Lung (tissue), 12 donors: ENCODE measurements around the gene MRC2. TPM values are rescaled to one million over a fixed set of nuclear protein-coding genes. Genes with fewer than 3 reads are reported as not detected.
"Not testable (repeated sequence)": the region's sequence is repeated elsewhere in the genome, so short reads cannot be mapped to it uniquely, and the experiment has no call there.

Source experiments
- ATAC-seq: fragments of 200-7000 bp; cut with Tn5 transposase; one replicate; pipeline ENCODE4 v1.9.1; 2020; ENCODE audit warnings: moderate number of reproducible peaks; ENCODE audit not compliant: insufficient read depth, low FRiP score
- DNase-seq, 3 donors: peaks; one replicate each; pipeline ENCODE4 v3.0.0-alpha.2; 2013 to 2017
- H3K27ac ChIP-seq, 2 donors: one replicate each; pipeline ENCODE4 v1.5.1; 2013; ENCODE audit warnings: mild to moderate bottlenecking in 2 of 2, moderate library complexity in 2 of 2, control low read depth in 1 of 2, inconsistent platforms in 1 of 2, low read depth in 1 of 2, low read length in 1 of 2
- H3K27me3 ChIP-seq, 3 donors: one replicate each; pipeline ENCODE4 v1.5.1; 2013; ENCODE audit warnings: low read length in 2 of 3; ENCODE audit not compliant: control insufficient read depth in 3 of 3, insufficient read depth in 3 of 3
- H3K36me3 ChIP-seq, 4 donors: one replicate each; pipeline ENCODE4 v1.5.1; 2013; ENCODE audit warnings: low read length in 4 of 4, mild to moderate bottlenecking in 1 of 4, moderate library complexity in 1 of 4; ENCODE audit not compliant: control insufficient read depth in 4 of 4, insufficient read depth in 4 of 4
- H3K4me1 ChIP-seq, 5 donors: one replicate each; pipeline ENCODE4 v1.5.1; 2013; ENCODE audit warnings: low read length in 5 of 5, mild to moderate bottlenecking in 2 of 5, moderate library complexity in 1 of 5; ENCODE audit not compliant: control insufficient read depth in 5 of 5, insufficient read depth in 5 of 5
- H3K4me3 ChIP-seq: one replicate; pipeline ENCODE4 v1.5.1; 2013; ENCODE audit warnings: mild to moderate bottlenecking, control low read depth, moderate library complexity
- H3K9ac ChIP-seq, 2 donors: one replicate each; pipeline ENCODE4 v1.5.1; 2013; ENCODE audit warnings: low read length in 2 of 2, control low read depth in 1 of 2; ENCODE audit not compliant: insufficient read depth in 1 of 2
- H3K9me3 ChIP-seq, 4 donors: one replicate each; pipeline ENCODE4 v1.5.1; 2013; ENCODE audit warnings: low read length in 3 of 4, mild to moderate bottlenecking in 1 of 4, moderate library complexity in 1 of 4; ENCODE audit not compliant: control insufficient read depth in 4 of 4, insufficient read depth in 3 of 4
- WGBS, 2 donors: extraction: QIAGEN DNeasy Blood & Tissue Kit; methylation state at CpG; one replicate each; pipeline ENCODE4 v1.1.7; 2013; 5-methylcytosine and 5-hydroxymethylcytosine counted together
- polyA plus RNA-seq, 2 donors: library from polyadenylated mRNA; stranded (reverse); fragments of 200-250 nt; gene quantifications; one replicate each; pipeline ENCODE4 v1.2.1, GENCODE V29; 2013
- total RNA-seq, 2 donors: library from RNA; depleted of rRNA in 1 of 2; stranded (reverse); fragments of >200 nt in 1 of 2; gene quantifications; one replicate each; pipeline ENCODE4 v1.2.1, GENCODE V29; 2014 to 2021
- TF ChIP-seq, protein P1 (sequence below): IDR thresholded peaks from 2 replicates; pipeline ENCODE4 v1.5.1; 2012; ENCODE audit warnings: mild to moderate bottlenecking; ENCODE audit errors: control extremely low read depth, extremely low read depth
- donor health status: control.
- donor health status: control.
- donor health status: Bipolar disorder and iron deficiency.
- donor health status: healthy.
- donor health status: DM: yes; HTN: yes; CAD: no.

Gene MRC2
- total and polyA plus RNA-seq, 4 donors = 15.9 to 82.3 (median 68.5) TPM

DNA sequence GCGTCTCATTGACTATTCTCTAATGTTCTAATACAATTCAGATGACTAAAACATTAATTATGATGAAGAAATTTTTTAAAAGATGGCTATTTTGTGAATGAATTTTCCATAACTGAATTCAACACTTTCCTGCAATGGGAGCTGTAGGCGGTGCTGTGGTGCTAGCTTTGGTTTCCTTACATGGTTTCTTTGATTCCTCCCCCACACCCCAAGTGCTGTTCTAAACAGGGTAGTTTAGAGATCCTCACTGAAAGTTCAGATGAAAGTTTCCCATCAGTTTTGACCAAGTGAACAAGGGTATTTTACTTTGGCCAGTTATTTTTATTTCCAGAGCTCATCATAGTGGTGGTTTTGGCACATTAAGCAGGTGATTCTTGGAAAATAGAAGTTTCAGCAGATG, 26.0 kb upstream of the MRC2 start:
- H3K4me1 ChIP-seq = peaks cover 0 to 3% (median 0%) of the 10 kb centered on the region in 5 donors
- H3K4me3 ChIP-seq = no peak overlapping the region
- no peak overlapping the region for H3K9ac ChIP-seq
- peaks cover 16 to 40% (median 35%) of the 10 kb centered on the region in 4 donors for H3K36me3 ChIP-seq
- ATAC-seq (no peak), DNase-seq (no peak)
- H3K27ac ChIP-seq = no peak overlapping the region
- H3K27me3 ChIP-seq = no peaks in the 10 kb centered on the region
- peaks cover 0 to 4% (median 2%) of the 10 kb centered on the region in 4 donors for H3K9me3 ChIP-seq
- WGBS, 2 donors = 72 to 89% methylated on average over 2 of the region's 2 CpGs
- TF ChIP-seq, protein P1, sequence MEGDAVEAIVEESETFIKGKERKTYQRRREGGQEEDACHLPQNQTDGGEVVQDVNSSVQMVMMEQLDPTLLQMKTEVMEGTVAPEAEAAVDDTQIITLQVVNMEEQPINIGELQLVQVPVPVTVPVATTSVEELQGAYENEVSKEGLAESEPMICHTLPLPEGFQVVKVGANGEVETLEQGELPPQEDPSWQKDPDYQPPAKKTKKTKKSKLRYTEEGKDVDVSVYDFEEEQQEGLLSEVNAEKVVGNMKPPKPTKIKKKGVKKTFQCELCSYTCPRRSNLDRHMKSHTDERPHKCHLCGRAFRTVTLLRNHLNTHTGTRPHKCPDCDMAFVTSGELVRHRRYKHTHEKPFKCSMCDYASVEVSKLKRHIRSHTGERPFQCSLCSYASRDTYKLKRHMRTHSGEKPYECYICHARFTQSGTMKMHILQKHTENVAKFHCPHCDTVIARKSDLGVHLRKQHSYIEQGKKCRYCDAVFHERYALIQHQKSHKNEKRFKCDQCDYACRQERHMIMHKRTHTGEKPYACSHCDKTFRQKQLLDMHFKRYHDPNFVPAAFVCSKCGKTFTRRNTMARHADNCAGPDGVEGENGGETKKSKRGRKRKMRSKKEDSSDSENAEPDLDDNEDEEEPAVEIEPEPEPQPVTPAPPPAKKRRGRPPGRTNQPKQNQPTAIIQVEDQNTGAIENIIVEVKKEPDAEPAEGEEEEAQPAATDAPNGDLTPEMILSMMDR = no peak

DNA sequence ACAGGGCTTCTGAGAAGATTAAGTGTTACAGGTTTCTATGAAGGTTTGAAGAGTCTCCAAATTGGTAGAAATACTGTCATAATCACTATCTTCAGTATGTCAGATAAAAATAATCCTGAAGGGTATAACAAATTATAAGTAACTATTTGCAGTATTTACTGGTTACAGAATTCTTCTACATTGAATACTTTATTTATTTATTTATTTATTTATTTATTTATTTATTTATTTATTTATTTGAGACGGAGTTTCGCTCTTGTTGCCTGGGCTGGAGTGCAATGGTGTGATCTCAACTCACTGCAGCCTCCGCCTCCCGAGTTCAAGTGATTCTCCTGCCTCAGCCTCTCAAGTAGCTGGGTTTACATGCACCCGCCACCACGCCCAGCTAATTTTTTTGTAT, 23.7 kb upstream of the MRC2 start:
- 96 to 98% methylated on average over 6 of the region's 6 CpGs for WGBS, 2 donors
- H3K36me3 ChIP-seq = peaks cover 10 to 43% (median 34%) of the 10 kb centered on the region in 4 donors

DNA sequence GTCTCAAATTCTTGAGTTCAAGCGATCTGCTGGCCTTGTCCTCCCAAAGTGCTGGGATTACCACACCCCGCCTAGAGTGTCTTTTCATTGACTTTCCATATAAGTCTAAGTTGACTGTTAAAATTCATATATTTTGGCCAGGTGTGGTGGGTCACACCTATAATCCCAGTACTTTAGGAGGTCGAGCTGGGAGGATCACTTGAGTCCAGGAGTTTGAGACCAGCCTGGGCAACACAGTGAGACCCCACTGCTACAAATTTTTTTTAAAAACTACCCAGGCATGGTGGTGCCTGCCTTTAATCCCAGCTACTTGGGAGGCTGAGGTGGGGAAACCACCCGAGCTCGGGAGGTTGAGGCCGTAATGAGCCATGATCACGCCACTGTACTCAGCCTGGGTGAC, 21.9 kb upstream of the MRC2 start:
- ATAC-seq (no peak), DNase-seq (no peak)
- Histone ChIP-seq H3K36me3 (peaks cover 14 to 45% (median 36%) of the 10 kb centered on the region in 4 donors), H3K27me3 (no peaks in the 10 kb centered on the region), H3K4me3 (no peak overlapping the region), H3K27ac (no peak overlapping the region), H3K9ac (no peak overlapping the region), H3K4me1 (no peaks in the 10 kb centered on the region), H3K9me3 (no peaks in the 10 kb centered on the region)
- 96 to 98% methylated on average over 7 of the region's 7 CpGs for WGBS, 2 donors
- TF ChIP-seq, protein P1 = no peak

More for the DNA sequence above, 23.7 kb upstream of the MRC2 start:
- not testable (repeated sequence) for H3K4me1 ChIP-seq, H3K27ac ChIP-seq, H3K9ac ChIP-seq, H3K4me3 ChIP-seq, H3K9me3 ChIP-seq, ATAC-seq, H3K27me3 ChIP-seq, DNase-seq

DNA sequence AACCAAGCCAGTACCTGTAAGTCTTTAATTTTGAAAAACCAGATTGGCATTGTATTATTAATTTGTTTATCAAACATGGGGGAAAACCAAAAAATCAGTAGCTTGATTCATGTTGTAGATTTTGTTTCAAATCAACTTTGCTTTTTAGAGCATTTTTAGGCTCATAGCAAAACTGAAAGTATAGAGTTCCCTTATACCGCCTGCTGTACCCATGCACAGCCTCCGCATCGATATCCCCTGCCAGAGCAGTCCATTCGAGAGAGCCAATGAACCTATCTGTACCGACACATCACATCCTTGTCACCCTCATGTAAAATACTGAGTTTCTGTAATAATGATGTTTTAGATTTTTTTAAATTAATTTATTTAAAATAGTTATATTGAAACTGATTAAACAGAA, 16.2 kb upstream of the MRC2 start:
- Histone ChIP-seq H3K4me3 (no peak overlapping the region), H3K9ac (no peak overlapping the region), H3K4me1 (no peaks in the 10 kb centered on the region), H3K36me3 (peaks cover 24 to 40% (median 27%) of the 10 kb centered on the region in 4 donors), H3K27me3 (no peaks in the 10 kb centered on the region), H3K27ac (no peak overlapping the region), H3K9me3 (peaks cover 0 to 2% (median 0%) of the 10 kb centered on the region in 4 donors)
- TF ChIP-seq, protein P1 = no peak
- ATAC-seq = no peak
- 84 to 87% methylated on average over 5 of the region's 5 CpGs for WGBS, 2 donors
- DNase-seq = no peak
